Thyroid gland (tissue), 4 donors: ENCODE measurements around the gene DHDH. TPM values are rescaled to one million over a fixed set of nuclear protein-coding genes. Genes with fewer than 3 reads are reported as not detected.
A peak's percentile ranks its signal among the peaks of the same experiment; 100 is the strongest.
"Not testable (repeated sequence)": the region's sequence is repeated elsewhere in the genome, so short reads cannot be mapped to it uniquely, and the experiment has no call there.

ENCODE experiments used
- DNase-seq, 2 donors: peaks; one replicate each; pipeline ENCODE4 v3.0.0-alpha.2; 2019
- H3K27ac ChIP-seq, 3 donors: fragments of 200-600 bp; sonication (generic); 1 replicate in 2 of 3; 2 replicates in 1 of 3; pipeline ENCODE4 v1.5.1; 2016 to 2019; ENCODE audit warnings: mild to moderate bottlenecking in 1 of 3, moderate library complexity in 1 of 3
- H3K27me3 ChIP-seq: fragments of 200-600 bp; sonication (generic); one replicate; pipeline ENCODE4 v1.5.1; 2019
- H3K36me3 ChIP-seq, 2 donors: fragments of 200-600 bp; sonication (generic); one replicate each; pipeline ENCODE4 v1.5.1; 2016 to 2019
- H3K4me1 ChIP-seq, 2 donors: fragments of 200-600 bp; sonication (generic); one replicate each; pipeline ENCODE4 v1.5.1; 2017 to 2019
- H3K4me3 ChIP-seq, 3 donors: fragments of 200-600 bp; sonication (generic); replicated peaks in 1 of 3; 1 replicate in 2 of 3; 2 replicates in 1 of 3; pipeline ENCODE4 v1.5.1; 2016; ENCODE audit warnings: mild to moderate bottlenecking in 1 of 3
- H3K9me3 ChIP-seq: fragments of 200-600 bp; sonication (generic); one replicate; pipeline ENCODE4 v1.5.1; 2017
- POLR2A ChIP-seq, 2 donors: fragments of 450-650 bp; IDR thresholded peaks; one replicate each; pipeline ENCODE4 v1.6.1; 2017; ENCODE audit warnings: antibody characterized with exemption in 2 of 2, mild to moderate bottlenecking in 2 of 2, moderate library complexity in 1 of 2
- WGBS, 2 donors: methylation state at CpG; one replicate each; pipeline ENCODE4 v1.1.5; 2017; 5-methylcytosine and 5-hydroxymethylcytosine counted together
- intact Hi-C: fragments of 100-400 bp; cut with DNase I; formaldehyde crosslinking; loops from one replicate; pipeline ENCODE4 v1.15.1; 2023
- total RNA-seq, 4 donors: library from RNA; depleted of rRNA; stranded (reverse); fragments of >200 nt; gene quantifications; one replicate each; pipeline ENCODE4 v1.2.3, GENCODE V29; 2016
- TF ChIP-seq, protein P1 (sequence below), 6 experiments: fragments of 200-600 bp in 3 of 6; fragments of 450-650 bp in 3 of 6; sonication (generic) in 3 of 6; IDR thresholded peaks; one replicate each; pipeline ENCODE4 v1.5.1; 2016 to 2019; ENCODE audit warnings: antibody characterized with exemption in 6 of 6, mild to moderate bottlenecking in 2 of 6, inconsistent platforms in 1 of 6, moderate library complexity in 1 of 6

DHDH gene
- total RNA-seq, 4 donors from 2014 or later, result not detected

DNA sequence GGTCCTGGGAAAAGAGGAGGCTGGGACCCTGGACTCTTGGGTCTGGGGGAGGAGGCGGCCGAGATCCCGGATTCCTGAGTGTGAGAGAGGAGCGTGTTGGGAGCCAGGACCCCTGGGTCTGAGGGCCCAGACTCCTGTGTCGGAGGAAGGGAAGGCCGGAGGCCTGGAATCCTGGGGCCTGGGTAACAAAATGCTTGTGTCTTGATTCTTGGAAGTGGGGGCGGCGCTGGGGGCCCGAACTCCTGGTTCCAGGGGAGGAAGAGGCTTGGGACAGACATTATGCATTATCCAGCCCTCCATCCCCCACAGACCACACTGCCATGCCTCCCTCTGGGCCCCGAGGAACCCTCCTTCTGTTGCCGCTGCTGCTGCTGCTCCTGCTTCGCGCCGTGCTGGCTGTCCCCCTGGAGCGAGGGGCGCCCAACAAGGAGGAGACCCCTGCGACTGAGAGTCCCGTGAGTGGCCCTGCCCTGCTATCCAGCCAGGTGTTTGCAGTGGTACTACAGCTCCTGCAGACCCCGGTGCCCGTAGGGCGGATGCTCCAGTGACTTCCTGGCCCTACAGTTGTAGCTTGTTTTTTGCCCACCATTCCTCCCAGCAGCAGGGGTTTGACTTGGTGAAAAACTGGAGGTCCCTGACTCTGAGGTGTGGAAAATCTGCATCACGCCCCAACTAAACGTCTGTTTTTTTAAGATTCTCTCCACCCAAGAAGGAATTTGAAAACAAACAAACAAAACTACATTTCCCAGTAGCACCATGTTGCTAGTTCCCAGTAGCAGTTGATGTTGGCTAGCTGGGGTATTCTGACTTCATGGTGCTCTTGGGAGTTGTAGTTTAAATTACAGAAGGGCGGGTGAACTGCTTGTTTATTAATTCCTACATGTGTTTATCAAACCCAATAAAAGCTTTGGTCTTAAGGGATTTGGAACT, 32.8 kb upstream of the DHDH start:
- Histone ChIP-seq H3K27me3 (no peaks in the 10 kb centered on the region), H3K27ac (peak overlapping the region; percentile 69 to 94 (median 85)), H3K4me1 (peaks cover 17 to 25% of the 10 kb centered on the region in 2 donors), H3K4me3 (peak overlapping the region; percentile 67 to 91 (median 78)), H3K36me3 (peaks cover 10 to 19% of the 10 kb centered on the region in 2 donors), H3K9me3 (no peaks in the 10 kb centered on the region)
- intact Hi-C loops, result loop anchor here (10.0 kb wide), 1 partner anchor 54 kb away; the partner anchor contains the start of gene BAX
- no peak for DNase-seq
- no peak for TF ChIP-seq POLR2A (IDR thresholded peaks at IDR 0.05)
- TF ChIP-seq, protein P1, sequence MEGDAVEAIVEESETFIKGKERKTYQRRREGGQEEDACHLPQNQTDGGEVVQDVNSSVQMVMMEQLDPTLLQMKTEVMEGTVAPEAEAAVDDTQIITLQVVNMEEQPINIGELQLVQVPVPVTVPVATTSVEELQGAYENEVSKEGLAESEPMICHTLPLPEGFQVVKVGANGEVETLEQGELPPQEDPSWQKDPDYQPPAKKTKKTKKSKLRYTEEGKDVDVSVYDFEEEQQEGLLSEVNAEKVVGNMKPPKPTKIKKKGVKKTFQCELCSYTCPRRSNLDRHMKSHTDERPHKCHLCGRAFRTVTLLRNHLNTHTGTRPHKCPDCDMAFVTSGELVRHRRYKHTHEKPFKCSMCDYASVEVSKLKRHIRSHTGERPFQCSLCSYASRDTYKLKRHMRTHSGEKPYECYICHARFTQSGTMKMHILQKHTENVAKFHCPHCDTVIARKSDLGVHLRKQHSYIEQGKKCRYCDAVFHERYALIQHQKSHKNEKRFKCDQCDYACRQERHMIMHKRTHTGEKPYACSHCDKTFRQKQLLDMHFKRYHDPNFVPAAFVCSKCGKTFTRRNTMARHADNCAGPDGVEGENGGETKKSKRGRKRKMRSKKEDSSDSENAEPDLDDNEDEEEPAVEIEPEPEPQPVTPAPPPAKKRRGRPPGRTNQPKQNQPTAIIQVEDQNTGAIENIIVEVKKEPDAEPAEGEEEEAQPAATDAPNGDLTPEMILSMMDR (IDR thresholded peaks at IDR 0.05), result no peak
- WGBS, 2 donors, result 11 to 14% methylated on average over 11 to 18 of the region's 24 CpGs

- DNase-seq, H3K9me3 ChIP-seq, H3K4me3 ChIP-seq, H3K27ac ChIP-seq, H3K27me3 ChIP-seq: not testable (repeated sequence)
- intact Hi-C loops, result loop anchor here (10.0 kb wide), 1 partner anchor 53 kb away; the partner anchor contains the start of gene BAX
- Histone ChIP-seq H3K36me3 (peaks cover 21 to 22% of the 10 kb centered on the region in 2 donors), H3K4me1 (peaks cover 17 to 21% of the 10 kb centered on the region in 2 donors)
- WGBS, 2 donors, result 96 to 97% methylated on average over 7 of the region's 7 CpGs
These were observed 31.2 kb upstream of the DHDH start for GRCh38 chr19:48902291-48902690.

DNA sequence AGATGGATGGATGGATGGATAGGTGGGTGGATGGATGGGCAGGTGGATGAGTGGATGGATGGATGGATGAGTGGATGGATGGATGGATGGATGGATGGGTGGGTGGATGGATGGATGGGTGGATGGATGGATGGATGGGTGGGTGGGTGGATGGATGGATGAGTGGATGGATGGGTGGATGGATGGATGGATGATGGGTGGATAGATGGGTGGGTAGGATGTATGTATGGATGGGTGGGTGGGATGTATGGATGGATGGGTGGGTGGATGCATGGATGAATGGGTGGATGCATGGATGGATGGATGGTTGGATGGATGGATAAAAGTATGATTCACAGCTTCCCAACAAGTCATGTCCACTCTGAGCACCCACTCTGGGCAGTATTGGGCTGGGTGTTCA, 29.7 kb upstream of the DHDH start:
- intact Hi-C loops, result loop anchor here (10.0 kb wide), 1 partner anchor 51 kb away; the partner anchor contains the start of gene BAX
- Histone ChIP-seq H3K4me1 (peaks cover 17 to 21% of the 10 kb centered on the region in 2 donors), H3K36me3 (peaks cover 22 to 28% of the 10 kb centered on the region in 2 donors)
- H3K9me3 ChIP-seq, H3K27ac ChIP-seq, H3K27me3 ChIP-seq, DNase-seq, H3K4me3 ChIP-seq: not testable (repeated sequence)

- Histone ChIP-seq H3K27ac (no peak overlapping the region), H3K9me3 (no peaks in the 10 kb centered on the region), H3K36me3 (peaks cover 38 to 45% of the 10 kb centered on the region in 2 donors), H3K27me3 (no peaks in the 10 kb centered on the region), H3K4me1 (peaks cover 11 to 15% of the 10 kb centered on the region in 2 donors), H3K4me3 (no peak overlapping the region)
- TF ChIP-seq, protein P1 (IDR thresholded peaks at IDR 0.05), result no peak
- TF ChIP-seq POLR2A (IDR thresholded peaks at IDR 0.05), result no peak
- 93 to 98% methylated on average over 5 to 11 of the region's 14 CpGs for WGBS, 2 donors
- intact Hi-C loops, result loop anchor here (10.0 kb wide), 1 partner anchor 49 kb away; the partner anchor contains the start of gene BAX
- no peak for DNase-seq
These were observed 27.8 kb upstream of the DHDH start for GRCh38 chr19:48905664-48906063.

GRCh38 chr19:48906324-48906723, 27.2 kb upstream of the DHDH start:
- WGBS, 2 donors, result 94 to 97% methylated on average over 10 of the region's 10 CpGs
- Histone ChIP-seq H3K27ac (no peak overlapping the region), H3K4me1 (peaks cover 6 to 8% of the 10 kb centered on the region in 2 donors), H3K9me3 (no peaks in the 10 kb centered on the region), H3K36me3 (peaks cover 43 to 52% of the 10 kb centered on the region in 2 donors), H3K27me3 (no peaks in the 10 kb centered on the region), H3K4me3 (no peak overlapping the region)
- no peak for DNase-seq
- intact Hi-C loops, result loop anchor here (10.0 kb wide), 1 partner anchor 48 kb away; the partner anchor contains the start of gene BAX
- no peak for TF ChIP-seq POLR2A (IDR thresholded peaks at IDR 0.05)
- TF ChIP-seq, protein P1 (IDR thresholded peaks at IDR 0.05), result no peak

DNA sequence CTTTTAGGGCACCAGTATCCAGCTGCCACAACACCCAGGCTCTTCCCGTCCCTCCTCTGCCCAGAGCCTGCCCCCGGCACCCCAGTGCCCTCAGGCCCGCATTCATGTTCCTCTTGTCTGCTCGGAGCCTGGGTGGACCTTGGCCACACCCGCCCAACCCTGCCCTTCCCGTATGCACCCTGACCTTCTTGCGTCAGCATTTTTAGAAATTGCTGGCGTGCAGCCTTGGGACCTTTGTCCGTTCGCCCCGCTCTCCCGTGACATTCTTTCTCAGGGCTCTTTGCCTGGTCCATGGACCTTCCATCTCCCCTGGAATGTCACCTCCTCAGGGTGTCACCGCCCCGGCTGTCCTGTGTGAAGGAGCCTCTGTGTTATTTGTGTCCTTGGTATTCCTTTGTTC, 25.8 kb upstream of the DHDH start:
- no peaks in the 10 kb centered on the region for H3K4me1 ChIP-seq
- H3K27me3 ChIP-seq, result no peaks in the 10 kb centered on the region
- intact Hi-C loops, result loop anchor here (10.0 kb wide), 1 partner anchor 47 kb away; the partner anchor contains the start of gene BAX
- DNase-seq, result no peak
- H3K4me3 ChIP-seq, result no peak overlapping the region
- TF ChIP-seq POLR2A (IDR thresholded peaks at IDR 0.05), result no peak
- TF ChIP-seq, protein P1 (IDR thresholded peaks at IDR 0.05), result no peak
- no peak overlapping the region for H3K27ac ChIP-seq
- H3K9me3 ChIP-seq, result no peaks in the 10 kb centered on the region
- 94 to 95% methylated on average over 13 to 14 of the region's 14 CpGs for WGBS, 2 donors
- peaks cover 56 to 65% of the 10 kb centered on the region in 2 donors for H3K36me3 ChIP-seq

DNA sequence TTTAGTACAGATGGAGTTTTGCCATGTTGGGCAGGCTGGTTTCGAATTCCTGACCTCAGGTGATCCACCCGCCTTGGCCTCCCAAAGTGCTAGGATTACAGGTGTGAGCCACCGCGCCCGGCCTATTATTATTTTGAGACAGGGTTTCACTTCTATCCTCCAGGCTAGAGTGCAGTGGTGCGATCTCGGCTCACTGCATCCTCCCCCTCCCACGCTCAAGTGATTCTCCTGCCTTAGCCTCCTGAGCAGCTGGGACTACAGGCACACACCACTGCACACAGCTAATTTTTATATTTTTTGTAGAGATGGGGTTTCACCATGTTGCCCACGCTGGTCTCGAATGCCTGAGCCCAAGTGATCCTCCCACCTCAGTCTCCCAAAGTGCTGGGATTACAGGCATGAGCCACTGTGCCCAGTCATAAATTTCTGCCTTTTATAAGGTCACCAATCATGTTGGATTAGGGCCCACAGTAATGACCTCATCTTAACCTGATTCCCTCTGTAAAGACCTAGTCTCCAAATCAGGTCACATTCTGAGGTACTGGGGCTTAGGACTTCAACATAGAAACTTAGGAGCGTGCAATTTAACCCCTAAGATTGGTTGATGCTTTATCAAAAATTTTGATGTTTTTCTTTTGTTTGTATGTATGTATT, 23.9 kb upstream of the DHDH start:
- WGBS, 2 donors, result 97 to 99% methylated on average over 11 of the region's 11 CpGs
- H3K4me3 ChIP-seq, H3K4me1 ChIP-seq, H3K27me3 ChIP-seq, DNase-seq, H3K9me3 ChIP-seq: not testable (repeated sequence)
- peaks cover 68 to 84% of the 10 kb centered on the region in 2 donors for H3K36me3 ChIP-seq
- peak overlapping the region in 1 of 3 donors; percentile 10 for H3K27ac ChIP-seq
- intact Hi-C loops, result loop anchor here (10.0 kb wide), 1 partner anchor 45 kb away; the partner anchor contains the start of gene BAX
